HG02870 (cell line): Measurements from ENCODE around the gene EXOC4.

Experiments
- ATAC-seq: cut with Tn5 transposase; IDR thresholded peaks from one replicate; pipeline ENCODE4 v1.9.1; 2021; ENCODE audit warnings: mild to moderate bottlenecking, moderate library complexity; ENCODE audit not compliant: unreplicated experiment

The EXOC4 gene

GRCh38 chr7:133691727-133692610 is 439.1 kb downstream of the EXOC4 start:
- no peak for ATAC-seq

- ATAC-seq: no peak
Observed at GRCh38 chr7:133693281-133693680, 440.4 kb downstream of the EXOC4 start.

DNA sequence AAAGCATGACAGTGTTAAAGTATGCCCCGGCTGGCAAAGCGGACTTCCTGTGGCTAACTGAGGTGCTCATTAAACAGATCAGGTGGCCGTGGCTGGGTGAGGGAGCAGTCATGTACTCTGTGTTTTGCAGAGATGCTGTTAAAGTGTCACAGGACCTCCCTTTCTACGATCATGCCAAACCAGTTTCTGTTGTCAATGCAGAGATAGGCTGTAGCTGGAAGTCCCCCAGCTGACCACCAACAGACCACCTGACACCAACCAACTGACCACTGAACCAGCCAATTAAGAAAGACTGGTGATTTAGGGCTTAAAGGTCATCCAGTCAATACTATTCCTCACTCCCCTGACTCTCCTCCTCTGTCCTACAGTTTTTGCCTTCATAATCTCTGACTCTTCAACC is 443.2 kb downstream of the EXOC4 start:
- ATAC-seq: no peak

DNA sequence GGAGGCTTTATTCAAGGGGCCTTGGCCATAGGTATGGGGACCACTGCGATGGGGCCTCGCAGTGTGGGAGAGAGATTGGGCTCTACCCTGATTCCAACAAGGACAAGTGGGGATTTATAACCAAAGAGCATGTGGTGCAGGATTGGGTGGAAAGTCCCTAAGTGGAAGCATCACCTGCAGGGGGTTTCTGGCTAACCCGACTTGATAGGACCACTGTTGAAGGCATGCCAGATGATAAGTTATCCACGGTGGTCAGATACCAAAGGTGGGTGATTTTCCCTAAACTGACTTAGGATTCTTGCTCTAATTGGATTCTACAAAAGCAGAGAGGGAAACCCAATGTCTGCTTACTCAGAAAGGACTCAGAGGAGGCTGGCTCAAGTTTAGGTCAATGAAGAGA is 444.7 kb downstream of the EXOC4 start:
- no peak for ATAC-seq

- ATAC-seq: no peak
Observed at GRCh38 chr7:133698127-133698526, 445.2 kb downstream of the EXOC4 start.

- no peak for ATAC-seq
Observed at GRCh38 chr7:133699386-133699785, 446.5 kb downstream of the EXOC4 start.

GRCh38 chr7:133702078-133702477 is 449.2 kb downstream of the EXOC4 start:
- no peak for ATAC-seq

- no peak for ATAC-seq
Observed at GRCh38 chr7:133702960-133703359, 450.1 kb downstream of the EXOC4 start.

DNA sequence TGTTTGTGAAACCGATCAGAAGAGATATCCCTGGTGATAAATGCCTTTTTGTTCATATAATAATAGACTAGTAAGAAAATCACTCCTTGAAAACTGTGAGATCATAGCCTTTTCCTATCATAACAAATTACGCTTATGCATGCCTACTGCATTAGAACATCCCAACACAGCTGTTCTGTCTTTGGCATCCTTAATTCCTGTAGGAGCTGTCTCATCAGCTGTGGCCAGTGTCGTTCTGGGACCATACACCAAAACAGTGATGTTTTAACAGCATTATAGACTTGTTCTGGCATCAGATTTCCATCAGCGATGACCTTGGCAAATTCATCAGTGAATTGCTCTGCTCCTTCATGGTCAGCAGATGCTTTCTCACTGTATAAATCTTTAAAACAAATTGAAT is 450.7 kb downstream of the EXOC4 start:
- no peak for ATAC-seq

DNA sequence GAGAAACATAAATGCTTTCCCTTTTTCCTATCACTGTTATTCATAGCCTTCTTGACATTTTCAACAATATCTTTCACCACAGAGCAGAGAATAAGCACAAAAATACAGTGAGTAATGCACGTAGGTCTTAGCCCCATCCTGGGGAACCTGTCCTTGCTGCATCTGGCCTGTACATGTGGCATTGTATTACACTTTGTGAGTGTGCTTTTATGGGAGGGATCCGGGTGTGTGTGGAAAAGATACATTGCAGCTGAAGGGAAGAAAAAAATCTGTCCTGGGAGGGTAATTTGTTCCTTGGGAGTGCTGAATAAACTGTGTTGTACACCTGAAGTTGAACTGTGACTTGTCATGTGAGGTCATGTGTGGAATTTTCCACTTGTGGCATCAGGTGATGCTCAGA is 451.6 kb downstream of the EXOC4 start:
- no peak for ATAC-seq

- no peak for ATAC-seq
Observed at GRCh38 chr7:133705596-133705995, 452.7 kb downstream of the EXOC4 start.

- ATAC-seq: no peak
Observed at GRCh38 chr7:133706016-133706415, 453.1 kb downstream of the EXOC4 start.

DNA sequence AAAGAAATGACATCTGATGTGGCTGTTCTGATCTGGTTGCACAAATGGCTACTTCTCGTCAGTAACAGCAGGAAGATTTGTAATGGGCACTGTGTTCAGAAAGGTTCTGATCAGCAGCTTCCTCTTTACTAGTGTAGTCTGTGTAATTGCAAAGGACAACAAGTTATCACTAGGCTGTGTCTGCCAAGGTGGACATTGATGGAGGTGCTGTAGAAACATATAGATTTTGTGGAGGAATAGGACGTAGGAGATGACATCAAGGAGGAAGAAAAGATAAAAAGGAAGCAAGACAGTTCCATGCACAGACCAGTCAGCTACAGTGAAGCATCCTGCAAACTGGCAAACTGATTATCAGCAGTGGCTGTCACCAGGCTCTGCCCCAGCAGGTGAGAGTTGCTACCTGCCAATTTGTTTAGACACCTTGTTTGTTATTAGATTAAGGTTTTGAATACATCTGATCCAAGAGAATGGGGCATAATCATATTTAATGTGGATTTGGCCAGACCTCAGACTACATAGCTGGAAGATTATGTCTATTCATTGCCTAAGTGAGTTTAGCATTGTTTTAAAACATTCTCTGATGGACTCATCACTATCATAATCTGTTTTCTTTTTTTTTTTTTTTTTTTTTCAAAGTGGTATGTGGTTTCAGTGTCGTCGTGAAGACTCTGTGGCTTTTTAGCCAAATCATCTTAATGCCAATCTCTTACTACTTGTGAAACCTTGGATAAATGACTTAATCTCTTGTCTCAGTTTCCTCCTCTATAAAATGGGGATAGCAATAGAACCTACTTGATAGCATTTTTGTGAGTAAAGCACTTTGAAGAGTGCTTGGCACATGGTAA is 456.4 kb downstream of the EXOC4 start:
- ATAC-seq: no peak

GRCh38 chr7:133712544-133712943 is 459.7 kb downstream of the EXOC4 start:
- no peak for ATAC-seq

GRCh38 chr7:133714654-133715053 is 461.8 kb downstream of the EXOC4 start:
- no peak for ATAC-seq

- no peak for ATAC-seq
Observed at GRCh38 chr7:133718131-133718530, 465.3 kb downstream of the EXOC4 start.

DNA sequence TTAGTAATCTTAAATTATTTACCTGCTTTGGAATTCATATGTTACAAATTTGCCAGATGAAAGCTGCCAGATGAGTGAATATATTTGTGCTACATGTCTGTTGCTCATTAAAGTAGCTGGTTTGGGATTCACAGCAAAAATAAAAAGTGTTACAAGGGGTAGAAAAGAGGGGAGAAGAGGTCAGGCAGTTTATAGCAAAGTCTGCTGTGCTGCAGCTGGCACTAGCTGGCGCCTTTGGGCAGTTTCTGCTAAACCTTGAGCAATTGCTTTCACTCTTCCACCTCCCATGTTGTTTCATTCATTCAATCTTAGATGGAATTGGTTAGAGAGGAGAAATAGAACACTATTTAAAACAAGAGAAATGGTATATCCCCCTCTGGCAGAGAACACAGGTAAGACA is 470.2 kb downstream of the EXOC4 start:
- ATAC-seq: no peak

- ATAC-seq: no peak
Observed at GRCh38 chr7:133724148-133724547, 471.3 kb downstream of the EXOC4 start.

- no peak for ATAC-seq
Observed at GRCh38 chr7:133724694-133725093, 471.8 kb downstream of the EXOC4 start.

DNA sequence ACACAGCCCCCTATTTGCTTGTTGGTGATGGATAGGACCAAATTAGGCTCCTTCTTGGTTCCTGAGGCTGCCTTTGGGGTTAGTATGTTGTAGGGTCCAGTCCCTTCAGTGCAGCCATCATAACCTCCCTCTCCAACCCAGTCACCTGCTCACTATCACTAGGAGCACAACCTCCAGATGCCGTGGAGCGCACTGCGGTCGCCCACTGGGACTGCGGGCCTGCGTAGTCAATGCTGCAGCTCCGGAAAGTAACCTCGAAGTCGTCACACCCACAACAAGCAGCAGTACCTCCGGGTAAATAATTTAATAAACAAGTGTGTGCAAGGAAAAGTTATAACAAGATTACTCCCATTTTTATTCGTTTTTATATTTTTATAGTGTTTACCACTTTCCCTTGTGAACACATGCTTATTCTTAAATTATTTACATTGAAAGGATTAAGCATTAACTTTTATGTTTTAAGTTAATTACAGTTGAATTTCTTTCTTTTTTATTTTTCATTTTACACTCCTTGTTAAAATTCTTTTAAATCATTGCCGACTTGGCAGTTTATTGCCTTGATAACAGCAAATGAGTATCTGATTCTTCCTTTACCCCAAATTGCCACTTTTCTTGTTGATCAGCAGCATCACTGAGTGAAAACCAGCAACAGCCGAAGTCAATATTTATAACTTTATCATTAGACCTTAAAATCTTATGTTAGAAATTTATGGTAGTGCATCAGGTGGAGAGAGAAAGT is 474.8 kb downstream of the EXOC4 start:
- ATAC-seq: no peak

DNA sequence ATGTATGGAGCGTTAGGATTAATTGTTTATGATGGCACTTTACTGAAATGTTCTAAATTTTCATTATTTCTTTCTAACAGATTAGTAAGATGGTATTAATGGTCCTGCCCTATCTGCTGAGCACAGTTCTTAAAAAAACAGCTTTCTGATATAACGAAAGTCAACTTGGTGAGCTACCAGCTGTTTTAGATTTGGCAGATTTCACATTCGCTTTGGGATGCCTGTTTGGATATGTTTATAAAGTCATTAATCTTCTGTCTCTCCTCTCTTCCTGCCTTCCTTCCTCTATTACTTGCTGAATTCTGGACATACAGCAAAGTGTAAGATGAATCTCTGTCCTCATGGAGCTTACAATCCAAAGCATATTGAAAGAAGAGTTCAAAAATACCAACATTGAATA is 477.5 kb downstream of the EXOC4 start:
- no peak for ATAC-seq
